H9 (cell line): ENCODE measurements around the gene RPP30. TPM values are rescaled to one million over a fixed set of nuclear protein-coding genes. Genes with fewer than 3 reads are reported as not detected.

Experiments used
- DNase-seq: peaks from one replicate; pipeline ENCODE4 v3.0.0-alpha.2; 2017
- H2AFZ ChIP-seq: one replicate; pipeline ENCODE4 v1.6.1; 2013; ENCODE audit warnings: mild to moderate bottlenecking, low read length, control low read depth, moderate library complexity
- H2AK5ac ChIP-seq: 2 replicates; pipeline ENCODE4 v1.6.1; 2013; ENCODE audit warnings: low read length, control low read depth, mixed read lengths; ENCODE audit not compliant: insufficient read length
- H2BK120ac ChIP-seq: one replicate; pipeline ENCODE4 v1.6.1; 2013; ENCODE audit warnings: low read depth, mild to moderate bottlenecking, low read length, control low read depth, inconsistent platforms; ENCODE audit not compliant: poor library complexity, severe bottlenecking
- H2BK12ac ChIP-seq: 2 replicates; pipeline ENCODE4 v1.6.1; 2013; ENCODE audit warnings: low read length, control low read depth, mixed read lengths, low read depth; ENCODE audit not compliant: insufficient read length
- H2BK15ac ChIP-seq: 2 replicates; pipeline ENCODE4 v1.6.1; 2013; ENCODE audit warnings: low read depth, low read length, control low read depth
- H2BK20ac ChIP-seq: one replicate; pipeline ENCODE4 v1.6.1; 2013; ENCODE audit warnings: low read depth, mild to moderate bottlenecking, low read length, control low read depth, inconsistent platforms; ENCODE audit not compliant: poor library complexity, severe bottlenecking
- H2BK5ac ChIP-seq: 2 replicates; pipeline ENCODE4 v1.6.1; 2013; ENCODE audit warnings: low read length, control low read depth, mixed read lengths; ENCODE audit not compliant: insufficient read length
- H3K14ac ChIP-seq: 2 replicates; pipeline ENCODE4 v1.6.1; 2013; ENCODE audit warnings: low read length, control low read depth; ENCODE audit not compliant: insufficient read depth
- H3K18ac ChIP-seq: 2 replicates; pipeline ENCODE4 v1.6.1; 2013; ENCODE audit warnings: low read depth, mild to moderate bottlenecking, mixed read lengths, low read length, control low read depth; ENCODE audit not compliant: insufficient read length
- H3K23ac ChIP-seq: 2 replicates; pipeline ENCODE4 v1.6.1; 2013; ENCODE audit warnings: low read length, control low read depth, mixed read lengths, low read depth; ENCODE audit not compliant: insufficient read length
- H3K23me2 ChIP-seq: 2 replicates; pipeline ENCODE4 v1.6.1; 2013; ENCODE audit warnings: low read depth, mild to moderate bottlenecking, mixed read lengths, low read length, control low read depth; ENCODE audit not compliant: insufficient read length, poor library complexity, severe bottlenecking
- H3K27ac ChIP-seq: 2 replicates; pipeline ENCODE4 v1.5.1; 2013; ENCODE audit warnings: low read length, control low read depth, mixed read lengths, low read depth; ENCODE audit not compliant: insufficient read length
- H3K27me3 ChIP-seq: 2 replicates; pipeline ENCODE4 v1.6.1; 2013; ENCODE audit warnings: low read length, control low read depth, inconsistent platforms; ENCODE audit not compliant: insufficient read depth
- H3K4ac ChIP-seq: 2 replicates; pipeline ENCODE4 v1.6.1; 2013; ENCODE audit warnings: low read depth, mild to moderate bottlenecking, control low read depth, inconsistent platforms, low read length, moderate library complexity
- H3K4me1 ChIP-seq: 2 replicates; pipeline ENCODE4 v1.6.1; 2013; ENCODE audit warnings: low read length, control low read depth, inconsistent platforms; ENCODE audit not compliant: insufficient read depth
- H3K4me2 ChIP-seq: 2 replicates; pipeline ENCODE4 v1.6.1; 2013; ENCODE audit warnings: low read length, control low read depth, mixed read lengths; ENCODE audit not compliant: insufficient read length, insufficient read depth
- H3K56ac ChIP-seq: 2 replicates; pipeline ENCODE4 v1.6.1; 2013; ENCODE audit warnings: low read depth, mild to moderate bottlenecking, mixed read lengths, low read length, control low read depth; ENCODE audit not compliant: insufficient read length
- H3K79me1 ChIP-seq: 2 replicates; pipeline ENCODE4 v1.6.1; 2013; ENCODE audit warnings: low read depth, mild to moderate bottlenecking, moderate library complexity, low read length, control low read depth, inconsistent platforms; ENCODE audit not compliant: insufficient read depth, poor library complexity, severe bottlenecking
- H3K79me2 ChIP-seq: 2 replicates; pipeline ENCODE4 v1.6.1; 2013; ENCODE audit warnings: low read length, control low read depth, inconsistent platforms; ENCODE audit not compliant: insufficient read depth
- H3K9ac ChIP-seq: 2 replicates; pipeline ENCODE4 v1.6.1; 2013; ENCODE audit warnings: low read length, control low read depth, mixed read lengths; ENCODE audit not compliant: insufficient read length; ENCODE audit errors: extremely low read depth
- H3K9me3 ChIP-seq: one replicate; pipeline ENCODE4 v1.6.1; 2013; ENCODE audit warnings: low read depth, low read length, inconsistent platforms; ENCODE audit not compliant: control insufficient read depth
- H3T11ph ChIP-seq: one replicate; pipeline ENCODE4 v1.6.1; 2013; ENCODE audit warnings: mild to moderate bottlenecking, low read length, control low read depth, inconsistent platforms
- H4K20me1 ChIP-seq: one replicate; pipeline ENCODE4 v1.6.1; 2013; ENCODE audit not compliant: control insufficient read depth, insufficient read length, insufficient read depth
- H4K5ac ChIP-seq: 2 replicates; pipeline ENCODE4 v1.6.1; 2013; ENCODE audit warnings: low read depth, mild to moderate bottlenecking, mixed read lengths, low read length, control low read depth; ENCODE audit not compliant: insufficient read length
- H4K8ac ChIP-seq: replicated peaks from 2 replicates; pipeline ENCODE4 v1.6.1; 2013; ENCODE audit warnings: low read length, control low read depth, mixed read lengths, low read depth; ENCODE audit not compliant: insufficient read length
- H4K91ac ChIP-seq: 2 replicates; pipeline ENCODE4 v1.6.1; 2013; ENCODE audit warnings: low read depth, mild to moderate bottlenecking, moderate library complexity, mixed read lengths, low read length, control low read depth; ENCODE audit not compliant: insufficient read length
- H3K27ac Mint-ChIP-seq, 3 experiments: 2 replicates in 2 of 3; 3 replicates in 1 of 3; pipeline ENCODE4 v1.8.0; 2020 to 2021; ENCODE audit warnings: mixed read lengths in 3 of 3, mild to moderate bottlenecking in 1 of 3, moderate library complexity in 1 of 3
- H3K27me3 Mint-ChIP-seq: 2 replicates; pipeline ENCODE4 v1.8.0; 2021; ENCODE audit warnings: low read depth, mild to moderate bottlenecking, moderate library complexity, mixed read lengths
- H3K36me3 Mint-ChIP-seq, 3 experiments: 2 replicates in 2 of 3; 3 replicates in 1 of 3; pipeline ENCODE4 v1.8.0; 2020 to 2021; ENCODE audit warnings: low read depth in 3 of 3, mixed read lengths in 3 of 3; ENCODE audit not compliant: insufficient read depth in 1 of 3
- H3K4me1 Mint-ChIP-seq, 2 experiments: 2 replicates each; pipeline ENCODE4 v1.8.0; 2020; ENCODE audit warnings: mixed read lengths in 2 of 2
- H3K4me3 Mint-ChIP-seq, 2 experiments: 2 replicates in 1 of 2; 3 replicates in 1 of 2; pipeline ENCODE4 v1.8.0; 2020 to 2021; ENCODE audit warnings: mild to moderate bottlenecking in 2 of 2, mixed read lengths in 2 of 2, moderate library complexity in 1 of 2
- H3K9me3 Mint-ChIP-seq, 2 experiments: 2 replicates in 1 of 2; 3 replicates in 1 of 2; pipeline ENCODE4 v1.8.0; 2020; ENCODE audit warnings: mild to moderate bottlenecking in 2 of 2, mixed read lengths in 2 of 2, moderate library complexity in 1 of 2
- WGBS: extraction: QIAGEN DNeasy Blood & Tissue Kit; methylation state at CpG from one replicate; pipeline ENCODE4 v1.1.7; 2013; ENCODE audit warnings: missing lambda C conversion rate, low lambda C conversion rate, mixed read lengths; ENCODE audit not compliant: insufficient read length; ENCODE audit errors: extremely low coverage; 5-methylcytosine and 5-hydroxymethylcytosine counted together
- total RNA-seq: library from RNA; stranded (reverse); gene quantifications from 2 replicates; pipeline ENCODE4 v1.2.1, GENCODE V29; 2021
- TF ChIP-seq, protein P1 (sequence below): fragments of 200-600 bp; sonication (generic); conservative IDR thresholded peaks from 3 replicates; pipeline ENCODE4 v1.8.0; 2021; ENCODE audit warnings: antibody characterized with exemption, mild to moderate bottlenecking

Gene RPP30
- total RNA-seq, 1 experiment from 2014 or later, result 77.7 TPM

DNA sequence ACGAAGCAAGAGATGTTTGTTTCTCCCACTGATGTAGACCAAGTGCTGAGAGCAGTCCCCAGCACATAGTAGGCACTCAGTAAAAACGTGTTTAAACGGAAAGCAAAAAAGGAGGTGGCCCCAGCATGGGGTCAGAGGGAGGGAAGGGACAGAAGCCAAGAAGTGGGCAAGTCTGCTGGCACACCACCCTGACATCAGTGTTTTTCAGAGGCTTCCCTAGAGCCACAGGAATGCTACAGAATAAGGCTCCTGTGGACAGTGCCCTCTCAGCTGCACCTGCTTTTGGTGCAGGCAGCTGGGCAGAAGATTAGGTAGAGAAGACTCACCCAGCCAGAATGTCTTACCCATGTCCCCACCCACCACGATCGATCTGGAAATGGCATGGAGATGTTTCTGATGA is 57.4 kb downstream of the RPP30 start:
- Histone ChIP-seq H2AK5ac (no peak overlapping the region), H3T11ph (no peak overlapping the region), H3K56ac (no peak overlapping the region), H3K9ac (no peak overlapping the region), H3K9me3 (no peaks in the 10 kb centered on the region), H3K79me2 (no peaks in the 10 kb centered on the region), H2AFZ (no peak overlapping the region), H3K4ac (no peak overlapping the region), H3K18ac (no peak overlapping the region), H3K23ac (no peak overlapping the region), H3K27me3 (peaks cover 61% of the 10 kb centered on the region), H3K23me2 (no peaks in the 10 kb centered on the region), H4K8ac (no peak overlapping the region), H3K4me2 (no peak overlapping the region), H4K91ac (no peak overlapping the region), H2BK120ac (no peak overlapping the region), H3K14ac (no peak overlapping the region), H3K4me1 (peaks cover 4% of the 10 kb centered on the region; the same call in 1 of the 2 replicates), H2BK5ac (no peak overlapping the region), H2BK15ac (no peak overlapping the region), H3K79me1 (no peaks in the 10 kb centered on the region), H2BK20ac (no peak overlapping the region), H4K20me1 (no peaks in the 10 kb centered on the region), H2BK12ac (no peak overlapping the region), H3K27ac (no peak overlapping the region), H4K5ac (no peak overlapping the region)
- no CpG with 5 or more reads among the region's 5 CpGs for WGBS
- Mint-ChIP-seq H3K4me1 (peaks cover 42 to 57% of the 10 kb centered on the region in 2 experiments), H3K36me3 (no peaks in the 10 kb centered on the region), H3K27me3 (peaks cover 100% of the 10 kb centered on the region), H3K9me3 (peaks cover 3 to 10% of the 10 kb centered on the region in 2 experiments; a peak in 2 of 5 replicates), H3K4me3 (no peak overlapping the region), H3K27ac (no peak overlapping the region)
- TF ChIP-seq, protein P1, sequence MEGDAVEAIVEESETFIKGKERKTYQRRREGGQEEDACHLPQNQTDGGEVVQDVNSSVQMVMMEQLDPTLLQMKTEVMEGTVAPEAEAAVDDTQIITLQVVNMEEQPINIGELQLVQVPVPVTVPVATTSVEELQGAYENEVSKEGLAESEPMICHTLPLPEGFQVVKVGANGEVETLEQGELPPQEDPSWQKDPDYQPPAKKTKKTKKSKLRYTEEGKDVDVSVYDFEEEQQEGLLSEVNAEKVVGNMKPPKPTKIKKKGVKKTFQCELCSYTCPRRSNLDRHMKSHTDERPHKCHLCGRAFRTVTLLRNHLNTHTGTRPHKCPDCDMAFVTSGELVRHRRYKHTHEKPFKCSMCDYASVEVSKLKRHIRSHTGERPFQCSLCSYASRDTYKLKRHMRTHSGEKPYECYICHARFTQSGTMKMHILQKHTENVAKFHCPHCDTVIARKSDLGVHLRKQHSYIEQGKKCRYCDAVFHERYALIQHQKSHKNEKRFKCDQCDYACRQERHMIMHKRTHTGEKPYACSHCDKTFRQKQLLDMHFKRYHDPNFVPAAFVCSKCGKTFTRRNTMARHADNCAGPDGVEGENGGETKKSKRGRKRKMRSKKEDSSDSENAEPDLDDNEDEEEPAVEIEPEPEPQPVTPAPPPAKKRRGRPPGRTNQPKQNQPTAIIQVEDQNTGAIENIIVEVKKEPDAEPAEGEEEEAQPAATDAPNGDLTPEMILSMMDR, result no peak
- no peak for DNase-seq
